ENCODE measurements around the gene TMEM120B.

Gene TMEM120B

DNA sequence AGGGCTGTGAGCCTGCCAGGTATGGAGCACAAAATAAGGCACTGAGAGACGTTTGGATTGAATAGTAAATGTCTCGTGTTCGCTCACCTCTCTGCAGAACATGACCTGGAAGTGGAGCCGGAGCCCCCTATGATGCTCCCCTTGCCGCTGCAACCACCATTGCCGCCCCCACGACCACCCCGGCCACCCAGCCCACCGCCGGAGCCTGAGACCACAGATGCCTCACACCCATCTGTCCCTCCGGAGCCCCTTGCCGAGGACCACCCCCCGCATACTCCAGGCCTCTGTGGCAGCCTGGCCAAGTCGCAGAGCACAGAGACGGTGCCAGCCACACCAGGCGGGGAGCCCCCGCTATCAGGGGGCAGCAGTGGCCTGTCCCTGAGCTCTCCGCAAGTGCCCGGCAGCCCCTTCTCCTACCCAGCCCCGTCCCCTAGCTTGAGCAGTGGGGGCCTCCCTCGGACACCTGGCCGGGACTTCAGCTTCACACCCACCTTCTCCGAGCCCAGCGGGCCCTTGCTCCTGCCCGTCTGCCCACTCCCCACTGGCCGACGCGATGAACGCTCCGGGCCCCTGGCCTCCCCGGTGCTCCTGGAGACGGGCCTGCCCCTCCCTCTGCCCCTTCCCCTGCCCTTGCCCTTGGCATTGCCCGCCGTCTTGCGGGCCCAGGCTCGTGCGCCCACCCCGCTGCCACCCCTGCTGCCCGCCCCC, 110.0 kb downstream of the TMEM120B start:
- DNase-seq = no peak

DNA sequence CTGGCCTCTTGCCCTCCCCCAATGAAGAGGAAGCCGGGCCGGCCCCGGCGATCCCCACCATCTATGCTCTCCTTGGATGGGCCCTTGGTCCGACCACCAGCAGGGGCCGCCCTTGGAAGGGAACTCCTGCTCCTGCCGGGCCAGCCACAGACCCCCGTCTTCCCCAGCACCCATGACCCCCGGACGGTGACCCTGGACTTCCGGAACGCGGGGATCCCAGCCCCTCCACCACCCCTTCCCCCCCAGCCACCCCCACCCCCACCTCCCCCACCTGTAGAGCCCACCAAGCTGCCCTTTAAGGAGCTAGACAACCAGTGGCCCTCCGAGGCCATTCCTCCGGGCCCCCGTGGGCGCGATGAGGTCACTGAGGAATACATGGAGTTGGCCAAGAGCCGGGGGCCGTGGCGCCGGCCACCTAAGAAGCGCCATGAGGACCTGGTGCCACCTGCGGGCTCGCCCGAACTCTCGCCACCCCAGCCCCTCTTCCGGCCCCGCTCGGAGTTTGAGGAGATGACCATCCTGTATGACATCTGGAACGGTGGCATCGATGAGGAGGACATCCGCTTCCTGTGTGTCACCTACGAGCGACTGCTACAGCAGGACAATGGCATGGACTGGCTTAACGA, 110.7 kb downstream of the TMEM120B start:
- no peak for DNase-seq

DNA sequence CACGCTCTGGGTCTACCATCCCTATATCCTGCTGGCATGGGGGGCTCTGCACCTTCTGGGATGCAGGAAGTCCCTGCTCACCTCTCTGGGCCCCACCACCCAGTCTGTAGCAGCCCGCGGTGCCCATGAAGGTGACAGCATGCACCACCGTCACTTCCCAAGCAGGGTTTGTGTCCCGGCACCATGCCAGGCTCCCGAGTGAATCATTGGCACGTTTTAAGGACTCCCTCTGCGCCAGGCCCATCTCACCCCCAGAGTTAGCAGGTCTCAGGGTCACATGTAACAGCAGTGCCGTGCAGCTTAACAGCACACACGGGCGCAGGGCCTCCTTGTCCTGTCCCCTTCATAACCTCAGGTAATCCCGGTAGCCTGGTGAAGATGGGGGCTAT, 111.2 kb downstream of the TMEM120B start:
- no peak for DNase-seq

DNA sequence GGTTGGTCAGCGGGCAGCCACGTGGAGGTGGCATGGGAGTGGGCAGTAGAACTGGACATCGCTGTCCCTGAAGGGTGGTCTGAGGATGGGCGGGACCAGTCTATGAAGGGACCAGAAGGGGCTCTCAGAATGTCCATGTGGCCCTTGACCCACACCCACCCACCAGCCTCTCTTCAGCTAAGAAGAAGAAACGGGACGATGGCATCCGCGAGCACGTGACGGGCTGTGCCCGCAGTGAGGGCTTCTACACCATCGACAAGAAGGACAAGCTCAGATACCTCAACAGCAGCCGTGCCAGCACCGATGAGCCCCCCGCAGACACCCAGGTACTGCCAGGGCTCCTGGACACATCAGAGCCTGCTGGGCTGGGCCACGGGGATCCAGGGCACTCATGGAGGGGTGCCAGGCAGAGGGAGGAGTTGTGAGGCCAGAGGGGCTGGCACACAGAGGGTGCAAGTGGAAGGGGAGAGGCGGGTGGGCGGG, 112.5 kb downstream of the TMEM120B start:
- no peak for DNase-seq

DNA sequence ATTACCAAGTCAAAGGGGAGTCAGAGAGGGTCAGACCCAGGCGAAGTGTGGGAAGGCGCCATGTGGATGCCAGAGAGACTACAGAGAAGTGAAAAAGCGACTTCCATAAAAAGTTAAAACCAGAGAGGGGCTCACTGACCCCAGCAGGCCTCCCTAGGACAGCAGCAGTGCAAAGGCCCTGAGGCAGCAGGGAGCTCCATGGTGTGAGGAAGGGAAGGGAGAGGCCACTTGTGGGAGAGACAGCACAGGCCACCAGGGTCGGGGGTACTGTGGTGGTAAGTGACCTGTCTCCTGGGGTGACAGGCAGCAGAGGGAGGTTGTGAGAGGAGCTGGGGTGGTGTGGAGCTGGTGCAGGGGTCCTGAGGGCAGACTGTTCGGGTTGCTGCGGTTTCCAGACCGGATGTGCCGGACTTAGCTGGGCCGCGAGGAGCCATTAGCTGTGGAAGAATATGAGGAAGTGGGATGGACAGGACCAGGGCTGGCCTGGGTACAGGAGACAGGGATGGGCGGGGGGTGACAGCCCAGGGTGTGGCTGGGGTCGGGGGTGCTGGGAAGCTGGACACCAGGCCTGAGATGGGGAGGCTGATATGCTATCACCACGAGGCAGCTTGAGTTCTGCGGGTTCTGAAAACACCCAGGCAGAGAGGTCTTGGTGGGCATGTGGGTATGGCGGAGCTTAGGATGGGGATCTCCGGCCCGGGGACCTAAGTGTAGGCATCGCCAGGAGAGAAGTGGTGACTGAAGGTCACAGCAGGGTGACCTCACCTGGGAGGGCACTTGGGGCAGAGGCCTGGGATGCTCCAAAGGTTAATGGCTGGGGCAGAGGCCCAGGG, 114.0 kb downstream of the TMEM120B start:
- DNase-seq = no peak

DNA sequence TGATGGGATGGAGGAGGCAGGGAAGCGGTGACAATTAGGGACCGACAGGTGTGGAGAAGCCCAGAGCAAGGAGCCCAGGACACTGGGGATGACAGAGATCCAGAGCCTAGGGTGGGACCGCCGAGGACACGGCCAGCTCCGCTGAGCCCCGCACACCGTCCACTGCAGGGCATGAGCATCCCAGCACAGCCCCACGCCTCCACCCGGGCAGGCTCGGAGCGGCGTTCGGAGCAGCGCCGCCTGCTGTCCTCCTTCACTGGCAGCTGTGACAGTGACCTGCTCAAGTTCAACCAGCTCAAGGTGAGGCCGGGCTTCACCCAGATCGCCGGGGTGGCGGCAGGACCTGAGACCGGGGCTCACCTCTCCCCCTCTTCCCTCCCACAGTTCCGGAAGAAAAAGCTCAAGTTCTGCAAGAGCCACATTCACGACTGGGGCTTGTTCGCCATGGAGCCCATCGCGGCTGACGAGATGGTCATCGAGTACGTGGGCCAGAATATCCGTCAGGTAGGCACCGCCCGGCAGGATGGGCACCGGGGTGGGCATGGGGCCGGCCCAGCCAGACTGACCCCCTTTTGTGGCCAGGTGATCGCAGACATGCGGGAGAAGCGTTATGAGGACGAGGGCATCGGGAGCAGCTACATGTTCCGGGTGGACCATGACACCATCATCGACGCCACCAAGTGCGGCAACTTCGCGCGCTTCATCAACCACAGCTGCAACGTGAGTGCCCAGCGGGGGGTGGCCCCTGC, 115.0 kb downstream of the TMEM120B start:
- no peak for DNase-seq

DNA sequence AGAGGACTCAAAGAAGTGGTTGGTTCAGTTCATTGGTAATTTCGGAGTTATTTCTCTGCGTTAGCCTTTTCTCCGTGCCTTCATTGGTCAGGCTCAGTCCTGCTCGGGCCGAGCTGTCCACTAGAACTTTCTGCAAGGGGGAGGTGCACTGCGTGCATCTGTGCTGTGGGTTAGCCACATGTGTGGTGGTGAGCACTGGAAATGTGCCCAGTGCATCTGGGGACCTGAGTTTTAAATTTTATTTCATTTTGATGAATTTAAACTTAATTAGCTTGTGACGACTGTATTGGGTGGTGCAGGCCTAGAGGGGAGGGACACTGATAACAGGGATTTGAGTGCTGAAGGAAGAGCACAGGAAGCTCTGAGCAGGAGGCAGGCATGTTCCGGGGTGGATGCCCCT, 115.8 kb downstream of the TMEM120B start:
- DNase-seq = no peak

DNA sequence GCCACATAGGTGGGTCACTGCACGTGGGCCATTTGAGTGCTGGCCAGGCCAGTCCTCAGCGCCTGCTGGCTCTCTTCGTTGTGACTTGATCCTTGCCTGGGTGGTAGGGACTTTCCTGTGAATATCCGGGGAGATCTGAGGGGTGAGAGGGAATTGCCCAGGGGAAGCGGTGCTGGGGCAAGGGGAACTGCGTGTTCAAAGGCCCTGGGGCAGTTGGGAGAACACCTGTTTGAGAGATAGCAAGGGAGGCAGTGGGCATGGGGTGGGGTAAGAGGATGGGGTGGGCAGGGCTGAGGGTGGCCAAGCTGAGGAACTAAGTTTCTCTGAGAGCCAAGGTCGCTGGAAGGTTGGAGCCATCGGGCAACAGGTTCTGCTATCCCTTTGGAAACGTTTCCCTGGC, 116.3 kb downstream of the TMEM120B start:
- no peak for DNase-seq

DNA sequence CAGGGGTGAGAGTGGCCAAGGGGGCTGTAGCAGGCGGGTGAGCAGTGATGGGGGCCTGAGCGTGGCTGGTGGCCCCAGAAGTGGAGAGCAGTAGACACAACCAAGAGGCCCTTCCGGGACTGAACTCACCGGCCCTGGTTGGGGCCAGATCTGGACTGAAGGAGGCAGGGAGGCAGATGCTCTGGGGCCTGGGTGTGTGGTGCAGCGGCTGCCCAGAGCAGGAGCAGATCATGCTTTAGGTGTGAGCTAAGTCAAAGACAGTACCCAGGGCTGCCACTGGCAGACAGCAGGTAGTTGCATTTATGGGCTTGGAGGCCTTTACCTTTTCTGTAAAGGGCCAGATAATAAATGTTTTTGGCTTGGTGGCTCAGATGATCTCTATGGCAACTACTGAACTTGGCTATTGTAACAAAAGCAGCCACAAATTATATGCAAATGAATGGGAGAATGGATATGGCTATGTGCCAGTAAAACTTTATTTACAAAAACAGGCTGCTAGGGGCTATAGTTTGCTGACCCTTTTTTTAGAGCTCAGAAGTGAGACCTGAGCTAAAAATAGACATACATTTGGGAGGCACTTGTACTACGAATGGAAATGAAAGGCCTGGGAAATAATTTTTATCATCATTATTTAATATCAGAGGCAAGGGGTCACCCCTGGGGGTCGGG, 116.8 kb downstream of the TMEM120B start:
- no peak for DNase-seq

DNA sequence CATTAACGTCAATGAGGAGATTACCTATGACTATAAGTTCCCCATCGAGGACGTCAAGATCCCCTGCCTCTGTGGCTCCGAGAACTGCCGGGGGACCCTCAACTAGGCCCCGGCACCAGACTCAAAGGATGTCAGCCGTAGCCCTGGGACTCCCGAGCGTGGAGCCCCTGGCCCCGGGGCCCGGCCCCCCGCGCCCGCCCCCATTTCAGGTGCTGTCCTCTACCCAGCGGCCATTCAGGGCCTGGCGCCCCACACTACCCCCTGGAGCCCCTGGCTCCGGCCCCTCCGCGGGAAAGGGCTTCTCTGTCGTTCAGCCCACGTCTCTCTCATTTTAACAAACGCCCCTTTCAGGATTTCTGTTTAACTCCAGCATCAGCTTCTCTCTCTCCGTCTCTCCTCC, 117.6 kb downstream of the TMEM120B start:
- no peak for DNase-seq

DNA sequence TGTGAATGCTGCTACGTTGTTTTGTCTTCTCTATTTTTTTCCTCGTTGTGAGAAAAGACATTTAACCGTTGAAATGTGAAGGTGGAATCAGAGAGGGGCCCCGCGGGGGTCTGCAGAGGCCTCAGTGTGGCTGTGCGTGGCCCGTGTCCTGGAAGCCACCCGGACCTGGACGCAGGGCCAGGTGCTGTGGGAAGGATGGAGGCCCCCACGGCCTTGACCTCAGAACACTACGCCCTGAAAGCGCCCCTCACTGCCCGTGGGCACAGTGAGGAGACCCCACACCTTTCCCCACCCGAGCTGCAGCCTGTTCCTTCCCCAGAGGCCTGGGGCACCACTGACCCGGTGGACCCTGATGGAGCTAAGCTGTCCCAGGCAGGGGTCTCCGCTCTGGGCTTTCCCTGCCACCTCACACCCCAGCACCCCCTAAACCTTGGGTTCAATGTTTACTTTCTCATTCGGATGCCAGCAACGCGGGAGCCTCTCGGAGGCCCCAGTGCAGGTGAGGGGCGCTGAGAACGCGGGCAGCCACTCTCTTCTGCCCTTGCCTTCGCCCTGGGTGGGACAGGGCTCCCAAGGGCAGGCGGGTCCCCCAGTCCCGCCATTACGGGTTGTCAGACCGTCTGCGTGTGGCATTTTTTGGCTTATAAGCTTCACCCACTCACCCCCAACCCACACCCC, 118.2 kb downstream of the TMEM120B start:
- DNase-seq = no peak
